Naive thymus-derived CD8-positive, alpha-beta T cell (primary cell): ENCODE data around the gene RAPH1. TPM values are rescaled to one million over a fixed set of nuclear protein-coding genes. Genes with fewer than 3 reads are reported as not detected.

Experiments used
- ATAC-seq, 2 donors: fragments of 150-1000 bp; cut with Tn5 transposase in 1 of 2; sonication (Bioruptor Pico), chemical (Tn5 transposase) in 1 of 2; 1 replicate in 1 of 2; 2 replicates in 1 of 2; pipeline ENCODE4 v1.10.0; 2021; ENCODE audit warnings: mild to moderate bottlenecking in 2 of 2, moderate library complexity in 2 of 2
- POLR2A ChIA-PET: fragments of 350-600 bp; sonication (Branson Sonifier 250); formaldehyde crosslinking; loops from one replicate; lab custom pipeline; 2021; ENCODE audit warnings: antibody characterized with exemption; lab: Charles Lee
- DNase-seq, 10 donors: peaks; one replicate each; pipeline versions ENCODE4 v3.0.0 to v3.0.0-alpha.2; 2020 to 2022
- H3K27ac Mint-ChIP-seq, 10 donors: one replicate each; pipeline ENCODE4 v1.8.0; 2020 to 2022; ENCODE audit warnings: mild to moderate bottlenecking in 10 of 10, mixed read lengths in 10 of 10, moderate library complexity in 4 of 10, inconsistent platforms in 1 of 10
- H3K27me3 Mint-ChIP-seq, 5 donors: one replicate each; pipeline ENCODE4 v1.8.0; 2021 to 2022; ENCODE audit warnings: mixed read lengths in 5 of 5
- H3K36me3 Mint-ChIP-seq, 3 donors: one replicate each; pipeline ENCODE4 v1.8.0; 2020 to 2022; ENCODE audit warnings: mixed read lengths in 3 of 3, mild to moderate bottlenecking in 2 of 3, inconsistent platforms in 1 of 3
- H3K4me1 Mint-ChIP-seq, 4 donors: one replicate each; pipeline ENCODE4 v1.8.0; 2021 to 2022; ENCODE audit warnings: mixed read lengths in 4 of 4
- H3K4me3 Mint-ChIP-seq, 10 donors: one replicate each; pipeline ENCODE4 v1.8.0; 2020 to 2022; ENCODE audit warnings: mild to moderate bottlenecking in 10 of 10, mixed read lengths in 10 of 10, moderate library complexity in 6 of 10, inconsistent platforms in 1 of 10
- H3K9me3 Mint-ChIP-seq, 9 donors: one replicate each; pipeline ENCODE4 v1.8.0; 2020 to 2022; ENCODE audit warnings: mixed read lengths in 9 of 9, mild to moderate bottlenecking in 3 of 9, inconsistent platforms in 1 of 9, moderate library complexity in 1 of 9
- polyA plus RNA-seq, 3 donors: library from polyadenylated mRNA; unstranded; fragments of 300-500 nt; fragmentation: Illumina TruSeq; gene quantifications; one replicate each; pipeline ENCODE4 v1.2.3, GENCODE V29; 2021
- total RNA-seq, 8 experiments: library from RNA in 2 of 8; stranded (reverse) in 2 of 8; gene quantifications; one replicate each; pipeline ENCODE4 v1.2.3 and lab custom pipeline; 2021 to 2026

The RAPH1 gene, protein sequence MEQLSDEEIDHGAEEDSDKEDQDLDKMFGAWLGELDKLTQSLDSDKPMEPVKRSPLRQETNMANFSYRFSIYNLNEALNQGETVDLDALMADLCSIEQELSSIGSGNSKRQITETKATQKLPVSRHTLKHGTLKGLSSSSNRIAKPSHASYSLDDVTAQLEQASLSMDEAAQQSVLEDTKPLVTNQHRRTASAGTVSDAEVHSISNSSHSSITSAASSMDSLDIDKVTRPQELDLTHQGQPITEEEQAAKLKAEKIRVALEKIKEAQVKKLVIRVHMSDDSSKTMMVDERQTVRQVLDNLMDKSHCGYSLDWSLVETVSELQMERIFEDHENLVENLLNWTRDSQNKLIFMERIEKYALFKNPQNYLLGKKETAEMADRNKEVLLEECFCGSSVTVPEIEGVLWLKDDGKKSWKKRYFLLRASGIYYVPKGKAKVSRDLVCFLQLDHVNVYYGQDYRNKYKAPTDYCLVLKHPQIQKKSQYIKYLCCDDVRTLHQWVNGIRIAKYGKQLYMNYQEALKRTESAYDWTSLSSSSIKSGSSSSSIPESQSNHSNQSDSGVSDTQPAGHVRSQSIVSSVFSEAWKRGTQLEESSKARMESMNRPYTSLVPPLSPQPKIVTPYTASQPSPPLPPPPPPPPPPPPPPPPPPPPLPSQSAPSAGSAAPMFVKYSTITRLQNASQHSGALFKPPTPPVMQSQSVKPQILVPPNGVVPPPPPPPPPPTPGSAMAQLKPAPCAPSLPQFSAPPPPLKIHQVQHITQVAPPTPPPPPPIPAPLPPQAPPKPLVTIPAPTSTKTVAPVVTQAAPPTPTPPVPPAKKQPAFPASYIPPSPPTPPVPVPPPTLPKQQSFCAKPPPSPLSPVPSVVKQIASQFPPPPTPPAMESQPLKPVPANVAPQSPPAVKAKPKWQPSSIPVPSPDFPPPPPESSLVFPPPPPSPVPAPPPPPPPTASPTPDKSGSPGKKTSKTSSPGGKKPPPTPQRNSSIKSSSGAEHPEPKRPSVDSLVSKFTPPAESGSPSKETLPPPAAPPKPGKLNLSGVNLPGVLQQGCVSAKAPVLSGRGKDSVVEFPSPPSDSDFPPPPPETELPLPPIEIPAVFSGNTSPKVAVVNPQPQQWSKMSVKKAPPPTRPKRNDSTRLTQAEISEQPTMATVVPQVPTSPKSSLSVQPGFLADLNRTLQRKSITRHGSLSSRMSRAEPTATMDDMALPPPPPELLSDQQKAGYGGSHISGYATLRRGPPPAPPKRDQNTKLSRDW
- total RNA-seq (1 to 10 TPM; 1.7 to 2.1 TPM), polyA plus RNA-seq (under 1 TPM in 2 of 3 donors, not detected in 1; 0.31 to 0.39 TPM), total RNA-seq (lab: John Stamatoyannopoulos, UW) (0.78 to 4.9 (median 1.3) reads per million in 6 experiments)

DNA sequence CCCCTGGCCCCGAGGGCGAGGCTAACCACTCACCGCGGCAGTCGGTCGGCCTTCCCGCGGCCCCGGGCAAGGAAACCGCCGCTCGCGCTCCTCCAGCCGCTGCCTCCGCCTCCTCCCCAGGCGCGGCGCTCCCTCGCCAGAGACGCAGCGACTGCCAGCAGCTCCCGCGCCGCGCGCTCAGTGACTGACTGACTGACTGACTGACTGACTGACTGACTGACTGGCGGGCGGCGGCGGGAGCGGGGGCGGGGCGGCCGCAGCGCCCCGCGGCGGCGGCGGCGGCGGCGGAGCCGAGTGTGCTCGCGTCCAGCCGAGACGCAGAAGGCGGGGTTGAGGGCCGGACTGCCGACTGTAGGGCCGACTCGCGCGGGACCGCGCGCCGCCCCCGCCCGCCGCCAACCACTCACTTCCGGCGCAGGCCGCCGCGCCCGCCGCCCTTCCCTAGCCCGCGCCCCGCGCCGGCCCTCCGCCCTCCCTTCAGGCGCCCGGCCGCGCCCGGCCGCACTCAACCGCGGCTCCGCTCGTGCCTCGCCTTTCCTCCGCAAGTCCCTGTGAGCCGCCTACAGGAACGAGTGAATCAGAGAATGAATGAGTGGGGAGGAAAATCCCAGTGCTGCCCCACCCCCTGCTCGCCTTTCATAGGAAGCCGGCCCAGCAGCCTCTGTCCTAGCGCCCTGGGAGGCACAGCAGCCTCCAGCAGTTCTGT lies at the start of gene RAPH1:
TSS of gene RAPH1 (minus strand) at position 224 of the 706 bp plus-strand sequence. CDS start 39,948 bp downstream, outside the sequence.
- peaks cover 8 to 31% (median 22%) of the 10 kb centered on the region in 4 donors for H3K4me1 Mint-ChIP-seq
- peak; percentile 13 to 75 (median 39) for DNase-seq
- peak within 1 kb of the TSS; percentile 83 to 92 (median 88) for H3K4me3 Mint-ChIP-seq
- peaks cover 0 to 21% (median 10%) of the 10 kb centered on the region in 9 donors for H3K9me3 Mint-ChIP-seq
- H3K27me3 Mint-ChIP-seq, result peaks cover 9 to 40% (median 26%) of the 10 kb centered on the region in 5 donors
- ATAC-seq, result peak; percentile 65 to 68
- POLR2A ChIA-PET, result interaction anchor here (1.2 to 1.7 kb wide), 2 partner anchors 35 to 185 kb away, joined by 3 to 6 read pairs; no protein-coding TSS in a partner anchor
- peak within 1 kb of the TSS in 7 of 10 donors; percentile 17 to 89 (median 65) for H3K27ac Mint-ChIP-seq
- peaks cover 0 to 9% (median 0%) of the 10 kb centered on the region in 3 donors for H3K36me3 Mint-ChIP-seq

DNA sequence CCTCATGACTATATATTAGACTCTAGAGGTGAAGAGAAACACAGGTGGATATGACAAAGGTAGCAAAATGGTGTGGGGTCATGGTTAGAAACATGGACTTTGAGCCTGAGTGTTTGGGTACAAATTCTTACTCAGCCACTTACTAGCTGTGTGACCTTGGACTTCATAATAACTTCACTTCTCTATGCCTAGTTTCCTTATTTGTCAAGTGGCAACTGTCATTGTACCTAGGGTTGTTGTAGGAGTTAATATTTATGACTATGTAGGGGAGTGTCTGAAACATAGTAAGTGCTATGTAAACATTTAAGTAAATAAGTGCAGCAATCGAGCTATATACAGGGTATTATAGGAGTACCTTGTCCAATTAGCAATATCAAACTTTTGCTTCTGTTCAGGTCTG lies 49.7 kb upstream of the RAPH1 start:
- no peaks in the 10 kb centered on the region for H3K36me3 Mint-ChIP-seq
- H3K27me3 Mint-ChIP-seq, result peaks cover 0 to 2% (median 0%) of the 10 kb centered on the region in 5 donors
- no peak for DNase-seq
- H3K9me3 Mint-ChIP-seq, result no peaks in the 10 kb centered on the region
- H3K4me1 Mint-ChIP-seq, result peaks cover 0 to 17% (median 5%) of the 10 kb centered on the region in 4 donors
- POLR2A ChIA-PET, result interaction anchor here (0.7 kb wide), 1 partner anchor 10 kb away, joined by 4 read pairs; no protein-coding TSS in a partner anchor
- H3K27ac Mint-ChIP-seq, result no peak overlapping the region
- no peak for ATAC-seq
- no peak overlapping the region for H3K4me3 Mint-ChIP-seq

DNA sequence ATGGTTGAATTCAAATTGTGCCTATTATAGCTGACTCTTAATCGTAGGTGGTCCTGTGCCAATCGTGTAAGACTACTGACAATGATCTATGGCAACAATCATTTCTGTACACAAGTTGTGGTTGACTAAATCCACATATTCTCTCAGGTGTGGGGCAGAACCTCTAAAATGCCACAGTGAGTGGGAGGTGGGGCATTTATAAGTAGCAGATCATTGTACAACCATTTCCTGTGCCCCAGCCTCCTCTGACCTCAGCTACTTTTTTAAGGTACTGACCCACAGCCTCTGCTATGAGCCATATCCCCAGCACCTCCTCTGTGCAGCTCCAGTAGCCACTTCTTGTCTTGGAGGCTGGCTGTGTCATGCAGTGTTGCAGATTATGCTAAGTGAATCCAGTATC lies 48.6 kb upstream of the RAPH1 start:
- DNase-seq (no peak), ATAC-seq (no peak)
- peaks cover 0 to 2% (median 0%) of the 10 kb centered on the region in 5 donors for H3K27me3 Mint-ChIP-seq
- no peaks in the 10 kb centered on the region for H3K9me3 Mint-ChIP-seq
- no peaks in the 10 kb centered on the region for H3K36me3 Mint-ChIP-seq
- POLR2A ChIA-PET, result no interaction called here
- H3K4me1 Mint-ChIP-seq, result peaks cover 0 to 17% (median 7%) of the 10 kb centered on the region in 4 donors
- H3K4me3 Mint-ChIP-seq, result no peak overlapping the region
- peak overlapping the region in 1 of 10 donors; percentile 23 for H3K27ac Mint-ChIP-seq

DNA sequence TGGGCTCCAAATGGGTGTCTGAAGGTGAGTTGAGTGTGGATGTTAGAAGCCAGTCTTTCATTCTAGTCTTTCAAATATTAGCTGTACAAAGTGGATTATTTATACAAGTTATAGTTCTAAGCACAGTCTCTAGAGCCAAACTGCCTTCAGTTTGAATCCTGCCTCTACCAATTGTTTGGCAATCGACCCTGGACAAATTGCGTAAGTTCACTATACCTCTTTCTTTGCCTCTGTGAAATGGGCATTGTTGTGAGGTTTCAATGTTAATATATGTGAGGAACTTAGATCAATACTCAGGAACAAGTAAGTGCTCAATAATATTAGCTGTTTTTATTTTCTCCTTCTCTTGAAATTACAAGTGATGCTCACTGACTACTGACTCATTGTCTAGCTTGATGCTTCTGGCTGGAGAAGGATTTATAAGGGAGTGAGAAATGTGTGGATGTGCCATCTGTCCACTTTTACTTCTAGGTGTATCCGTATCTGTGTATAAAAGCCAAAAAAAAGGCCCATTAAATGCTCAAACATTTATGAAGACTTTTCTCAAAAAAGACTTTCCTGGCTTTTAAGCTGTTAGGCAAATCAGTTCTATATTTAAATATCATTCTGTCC lies 48.1 kb upstream of the RAPH1 start:
- Mint-ChIP-seq H3K27ac (peak overlapping the region in 1 of 10 donors; percentile 23), H3K9me3 (no peaks in the 10 kb centered on the region), H3K4me1 (peaks cover 0 to 17% (median 7%) of the 10 kb centered on the region in 4 donors), H3K36me3 (no peaks in the 10 kb centered on the region), H3K4me3 (no peak overlapping the region), H3K27me3 (peaks cover 0 to 2% (median 0%) of the 10 kb centered on the region in 5 donors)
- DNase-seq (no peak), ATAC-seq (no peak)
- POLR2A ChIA-PET, result no interaction called here

DNA sequence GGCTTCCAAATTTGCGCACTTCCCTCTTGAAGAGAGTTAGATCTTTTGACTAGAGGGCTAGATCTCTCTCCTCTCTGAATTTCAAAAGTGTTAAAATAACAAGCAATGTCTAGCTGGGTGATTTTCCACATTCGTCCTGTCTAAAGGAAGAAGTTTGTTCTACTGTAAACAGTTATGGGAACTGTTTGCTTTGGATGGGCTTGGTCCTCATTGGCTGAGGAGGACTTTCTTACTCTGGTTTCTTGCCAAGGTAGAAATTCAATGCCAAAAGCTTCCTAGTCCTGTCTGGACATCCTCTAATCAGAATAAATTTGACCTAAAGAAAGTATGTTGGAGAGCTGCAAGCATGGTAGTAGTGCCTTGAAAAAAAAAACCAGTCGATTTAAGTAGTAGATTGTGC lies 47.4 kb upstream of the RAPH1 start:
- POLR2A ChIA-PET, result no interaction called here
- no peak for ATAC-seq
- Mint-ChIP-seq H3K36me3 (no peaks in the 10 kb centered on the region), H3K4me1 (peaks cover 0 to 17% (median 7%) of the 10 kb centered on the region in 4 donors), H3K27me3 (peaks cover 0 to 2% (median 0%) of the 10 kb centered on the region in 5 donors), H3K4me3 (no peak overlapping the region), H3K9me3 (no peaks in the 10 kb centered on the region), H3K27ac (peak overlapping the region in 2 of 10 donors; percentile 9 to 31)
- no peak for DNase-seq

DNA sequence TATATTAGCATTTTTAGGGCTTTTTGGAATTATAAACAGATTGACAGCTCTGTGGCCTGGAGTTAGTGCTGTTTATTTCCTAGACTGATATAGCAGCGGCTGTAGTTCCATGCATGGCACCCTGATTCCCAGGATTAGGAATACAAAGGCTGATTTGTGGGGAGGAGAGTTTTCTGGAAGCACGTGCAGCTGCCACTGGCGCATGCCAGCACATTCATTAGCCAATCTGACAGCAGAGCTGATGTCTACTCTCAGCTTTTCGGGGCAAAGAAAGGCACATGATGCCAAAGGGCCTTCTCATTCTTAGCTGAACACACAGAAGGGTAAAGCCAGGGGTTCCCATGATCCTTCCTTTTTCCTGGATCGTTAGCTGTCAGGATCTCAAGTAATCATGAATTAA lies 45.7 kb upstream of the RAPH1 start:
- no peaks in the 10 kb centered on the region for H3K36me3 Mint-ChIP-seq

DNA sequence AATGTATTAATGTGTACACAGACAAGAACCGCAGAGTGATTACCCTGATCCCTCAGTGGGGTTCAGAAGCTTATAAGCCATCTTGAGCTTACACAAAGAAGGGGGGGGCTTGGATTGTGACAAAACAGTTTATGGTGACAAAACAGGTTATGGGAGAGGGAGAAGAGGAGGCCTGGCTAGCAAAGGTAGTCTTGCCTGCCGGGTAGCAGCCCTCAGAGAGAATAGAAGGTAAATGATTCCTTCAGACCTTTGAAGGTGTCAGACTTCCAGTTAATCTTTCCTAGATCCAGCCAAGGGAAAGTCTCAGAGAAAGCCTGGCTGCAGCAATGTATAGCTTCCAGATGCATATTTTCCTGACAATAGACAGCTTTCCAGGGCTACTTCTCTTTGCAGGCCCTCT lies 44.6 kb upstream of the RAPH1 start:
- POLR2A ChIA-PET, result no interaction called here
- Mint-ChIP-seq H3K9me3 (peaks cover 0 to 3% (median 0%) of the 10 kb centered on the region in 9 donors), H3K4me1 (peaks cover 0 to 17% (median 8%) of the 10 kb centered on the region in 4 donors), H3K27ac (no peak overlapping the region), H3K4me3 (no peak overlapping the region), H3K36me3 (no peaks in the 10 kb centered on the region), H3K27me3 (peaks cover 0 to 12% (median 0%) of the 10 kb centered on the region in 5 donors)
- ATAC-seq (no peak), DNase-seq (no peak)

More for the DNA sequence above, 45.7 kb upstream of the RAPH1 start:
- no peak for DNase-seq
- H3K4me3 Mint-ChIP-seq, result no peak overlapping the region
- H3K27me3 Mint-ChIP-seq, result peaks cover 0 to 7% (median 0%) of the 10 kb centered on the region in 5 donors
- no peak for ATAC-seq
- peak overlapping the region in 2 of 10 donors; percentile 23 to 38 for H3K27ac Mint-ChIP-seq
- peaks cover 0 to 3% (median 0%) of the 10 kb centered on the region in 9 donors for H3K9me3 Mint-ChIP-seq
- POLR2A ChIA-PET, result no interaction called here
- peaks cover 0 to 17% (median 8%) of the 10 kb centered on the region in 4 donors for H3K4me1 Mint-ChIP-seq

DNA sequence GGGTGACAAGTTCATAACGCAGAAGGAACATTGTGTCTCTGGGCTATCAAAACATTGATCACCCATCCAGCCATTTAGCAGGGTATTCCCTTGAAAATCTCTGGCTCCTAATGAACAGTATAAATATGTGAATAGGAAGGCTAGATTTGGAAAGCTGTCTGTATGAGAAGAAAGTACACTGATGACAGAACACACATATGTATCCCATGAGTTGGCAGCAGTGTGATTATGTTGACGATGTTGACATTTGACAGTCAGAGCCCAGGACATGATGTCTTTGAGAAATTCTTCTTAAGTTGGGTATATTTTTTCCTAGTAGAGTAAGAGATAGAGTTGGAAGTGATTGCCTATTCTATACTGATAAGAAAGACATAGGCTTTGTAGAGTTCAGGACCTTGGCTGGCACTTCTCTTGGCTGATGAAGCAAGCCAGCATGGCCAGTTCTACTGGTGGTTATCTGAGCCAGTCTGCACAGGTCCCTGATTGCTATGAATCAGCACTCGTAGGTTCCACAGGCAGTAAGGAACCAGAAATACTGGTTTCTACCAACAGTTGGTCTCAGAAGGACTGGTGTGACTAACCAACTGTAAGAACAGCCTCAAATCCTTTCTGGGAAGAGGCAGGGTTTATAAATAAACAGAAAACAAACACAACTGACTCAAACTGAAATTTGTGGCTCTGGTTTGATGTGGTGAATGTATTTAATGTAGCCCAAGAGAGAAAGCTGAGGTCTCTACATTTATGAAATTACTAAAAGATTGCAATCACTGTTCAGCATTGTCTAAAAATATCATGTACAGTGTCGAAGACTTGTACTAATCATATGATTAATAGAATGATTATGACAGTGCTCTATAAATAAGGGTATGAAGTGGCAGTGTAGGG lies 43.9 kb upstream of the RAPH1 start:
- Mint-ChIP-seq H3K4me1 (peaks cover 0 to 15% (median 7%) of the 10 kb centered on the region in 4 donors), H3K9me3 (peaks cover 0 to 3% (median 0%) of the 10 kb centered on the region in 9 donors), H3K4me3 (no peak overlapping the region), H3K27me3 (peaks cover 0 to 12% (median 0%) of the 10 kb centered on the region in 5 donors), H3K27ac (no peak overlapping the region), H3K36me3 (no peaks in the 10 kb centered on the region)
- no peak for ATAC-seq
- POLR2A ChIA-PET, result no interaction called here
- no peak for DNase-seq

DNA sequence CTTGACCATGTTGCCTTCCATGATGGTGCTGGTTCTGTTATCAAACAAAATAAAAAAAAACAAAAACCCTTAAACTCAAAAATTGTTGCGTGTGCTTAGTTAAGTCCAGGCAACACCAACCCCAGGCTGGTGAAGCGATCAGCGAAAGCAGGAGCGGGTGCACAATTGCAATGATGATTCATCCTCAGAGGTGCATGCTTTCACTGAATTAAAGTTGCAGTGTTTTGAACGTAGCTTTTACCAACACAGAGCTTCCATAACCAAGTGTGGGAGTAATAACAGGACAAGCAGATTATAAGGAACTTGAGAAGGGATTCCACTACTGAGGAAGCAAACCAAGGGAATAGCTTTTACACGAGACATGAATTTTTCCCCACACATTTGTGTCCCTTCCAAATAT lies 39.7 kb upstream of the RAPH1 start:
- DNase-seq (no peak), ATAC-seq (no peak)
- H3K27ac Mint-ChIP-seq, result no peak overlapping the region
- POLR2A ChIA-PET, result no interaction called here
- H3K36me3 Mint-ChIP-seq, result no peaks in the 10 kb centered on the region
- peaks cover 0 to 3% (median 0%) of the 10 kb centered on the region in 9 donors for H3K9me3 Mint-ChIP-seq
- peaks cover 1 to 8% (median 5%) of the 10 kb centered on the region in 4 donors for H3K4me1 Mint-ChIP-seq
- peaks cover 0 to 16% (median 0%) of the 10 kb centered on the region in 5 donors for H3K27me3 Mint-ChIP-seq
- H3K4me3 Mint-ChIP-seq, result no peak overlapping the region

DNA sequence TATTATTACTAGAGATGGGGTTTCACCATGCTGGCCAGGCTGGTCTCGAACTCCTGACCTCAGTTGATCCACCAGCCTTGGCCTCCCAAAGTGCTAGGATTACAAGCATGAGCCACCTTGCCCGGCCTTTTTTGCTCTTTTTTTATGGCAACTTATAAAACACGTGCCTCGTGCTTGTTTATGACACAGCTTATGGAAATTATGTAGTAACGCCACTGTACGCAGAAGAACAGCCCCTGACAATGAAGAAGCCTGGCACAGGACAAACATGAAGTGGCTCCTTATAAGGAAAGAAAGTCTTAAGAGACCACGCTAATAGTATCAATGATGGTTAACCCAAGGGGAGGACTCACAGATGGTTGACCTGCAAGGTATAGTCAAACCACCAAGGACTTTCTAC lies 37.2 kb upstream of the RAPH1 start:
- Mint-ChIP-seq H3K4me3 (no peak overlapping the region), H3K27ac (no peak overlapping the region), H3K36me3 (no peaks in the 10 kb centered on the region), H3K4me1 (peaks cover 2 to 10% (median 8%) of the 10 kb centered on the region in 4 donors), H3K27me3 (peaks cover 0 to 15% (median 0%) of the 10 kb centered on the region in 5 donors), H3K9me3 (peaks cover 0 to 3% (median 0%) of the 10 kb centered on the region in 9 donors)
- POLR2A ChIA-PET, result interaction anchor here (0.6 kb wide), 1 partner anchor 83 kb away, joined by 4 read pairs; no protein-coding TSS in a partner anchor
- no peak for ATAC-seq
- no peak for DNase-seq
